Dedifferentiated amniotic fluid mesenchymal stem cell (primary cell): Measurements from ENCODE around the gene YPEL2.
"Not testable (repeated sequence)": the region's sequence is repeated elsewhere in the genome, so short reads cannot be mapped to it uniquely, and the experiment has no call there.

ENCODE experiments used
- DNase-seq: peaks from one replicate; pipeline ENCODE4 v3.0.0-alpha.2; 2016; ENCODE audit errors: extremely low spot score

The YPEL2 gene

DNA sequence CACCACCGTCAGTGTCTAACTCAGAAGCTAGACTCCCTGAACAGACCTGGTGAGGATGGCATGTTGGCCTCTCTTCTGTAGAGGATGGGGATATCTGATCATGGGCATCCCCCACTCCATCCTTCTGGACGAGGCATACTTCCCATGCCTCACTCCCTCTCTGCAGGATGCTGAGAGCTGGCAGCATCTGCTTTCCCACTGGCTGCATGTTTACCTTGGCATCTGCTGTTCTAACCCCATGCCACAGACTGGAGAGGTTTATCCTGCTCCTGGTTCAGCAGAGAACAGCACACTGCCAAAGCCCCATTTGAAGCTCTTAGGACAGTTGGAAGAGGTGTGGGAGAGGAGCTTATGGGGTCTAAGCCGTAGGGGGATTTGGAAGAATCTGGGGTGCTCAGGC, 46.0 kb downstream of the YPEL2 start:
- no peak for DNase-seq

DNA sequence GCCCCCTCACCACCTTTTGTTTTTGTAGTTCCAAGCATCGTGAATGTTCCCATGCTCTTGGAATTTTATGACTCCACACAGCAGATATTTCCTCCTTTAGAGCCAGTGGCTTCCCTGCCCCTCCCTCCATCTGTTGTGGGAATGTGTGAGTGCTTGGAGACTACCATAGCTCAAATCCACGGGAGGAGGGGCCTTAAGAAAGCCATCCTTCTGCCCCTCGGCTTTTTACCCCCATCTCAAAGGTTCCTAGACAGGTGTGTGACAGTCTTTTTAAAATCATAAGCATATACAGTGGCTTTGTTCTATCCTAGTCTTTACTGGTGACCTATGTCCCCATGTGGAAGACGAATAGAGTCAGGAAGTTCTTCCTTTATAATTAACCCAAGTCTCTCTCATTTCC, 47.2 kb downstream of the YPEL2 start:
- DNase-seq: peak; percentile 68

DNA sequence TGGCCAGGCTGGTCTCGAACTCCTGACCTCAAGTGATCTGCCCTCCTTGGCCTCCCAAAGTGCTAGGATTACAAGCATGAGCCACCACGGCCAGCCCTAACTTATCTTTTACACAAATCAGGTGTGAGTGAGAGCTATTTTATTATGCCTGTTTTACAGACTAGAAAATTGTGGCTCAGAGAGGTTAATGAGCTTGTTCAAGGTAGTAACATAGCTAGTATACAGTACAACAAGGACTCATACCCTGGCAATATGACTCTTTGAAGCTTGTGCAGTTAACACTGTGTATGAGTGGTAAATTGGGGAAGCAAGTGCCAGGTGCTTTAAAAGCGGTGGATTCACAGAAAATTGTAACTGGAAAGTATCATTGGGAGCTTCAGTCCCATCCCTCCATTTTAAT, 49.0 kb downstream of the YPEL2 start:
- no peak for DNase-seq

- no peak for DNase-seq
Measured at GRCh38 chr17:59381716-59382570, 50.5 kb downstream of the YPEL2 start.

DNA sequence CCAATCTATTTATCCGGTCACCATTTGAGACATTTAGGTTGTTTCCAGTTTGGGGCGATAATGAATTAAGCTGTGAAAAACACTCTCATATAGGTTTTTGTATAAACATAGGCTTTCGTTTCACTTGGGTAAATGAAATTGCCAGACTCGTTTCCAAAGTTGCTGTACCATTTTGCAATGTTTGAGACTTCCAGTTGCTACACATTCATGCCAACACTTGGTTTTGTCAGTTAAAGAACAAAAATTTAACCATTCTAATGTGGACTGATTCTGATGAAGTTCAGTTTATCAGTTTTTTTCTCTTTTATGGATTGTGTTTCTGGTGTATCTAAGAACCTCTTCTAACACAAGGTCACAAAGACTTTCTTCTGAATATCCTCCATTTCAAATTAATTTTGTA, 52.4 kb downstream of the YPEL2 start:
- no peak for DNase-seq

GRCh38 chr17:59387351-59388068, 56.1 kb downstream of the YPEL2 start:
- no peak for DNase-seq

DNA sequence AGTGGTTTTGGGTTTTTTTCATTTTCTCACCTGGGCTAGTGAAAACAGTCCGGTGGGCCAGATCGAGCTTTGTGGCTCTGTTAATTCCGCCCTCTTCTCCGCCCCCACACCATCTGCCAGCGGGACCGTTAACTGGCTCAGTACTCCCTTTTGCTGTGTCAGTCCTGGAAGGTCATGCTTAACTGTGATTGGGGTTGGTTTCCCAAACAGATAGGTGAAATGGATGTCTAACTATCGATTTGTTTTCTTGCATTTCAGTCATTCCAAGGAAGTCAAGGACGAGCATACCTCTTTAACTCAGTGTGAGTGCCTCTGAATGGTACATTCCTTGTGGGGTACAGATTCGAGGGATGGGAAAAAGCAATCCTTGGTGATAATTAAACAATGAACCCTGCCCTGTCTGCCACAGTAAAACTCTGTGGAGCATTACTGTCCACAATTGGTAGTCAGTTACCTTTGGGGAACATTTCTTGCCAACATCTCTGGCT, 56.7 kb downstream of the YPEL2 start:
- no peak for DNase-seq

GRCh38 chr17:59389066-59389465, 57.6 kb downstream of the YPEL2 start:
- no peak for DNase-seq

DNA sequence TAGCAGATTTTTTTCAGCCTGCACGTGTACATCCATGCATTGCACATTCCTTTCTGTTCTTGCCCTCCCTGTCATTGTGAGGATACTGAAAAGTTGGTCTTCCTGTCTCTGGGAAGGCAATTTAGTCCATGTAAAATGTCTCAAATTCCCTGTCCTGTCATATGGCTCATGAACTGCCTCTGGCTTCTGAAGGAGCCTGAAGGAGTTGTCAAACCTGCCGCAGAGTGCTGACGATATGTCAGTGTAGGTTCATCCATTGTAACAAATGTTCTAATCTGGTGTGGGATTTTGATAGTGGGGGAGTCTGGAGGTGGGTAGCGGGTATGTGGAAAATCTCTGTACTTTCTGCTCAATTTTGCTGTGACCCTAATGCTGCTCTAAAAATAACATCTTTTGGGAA, 59.6 kb downstream of the YPEL2 start:
- DNase-seq: no peak

DNA sequence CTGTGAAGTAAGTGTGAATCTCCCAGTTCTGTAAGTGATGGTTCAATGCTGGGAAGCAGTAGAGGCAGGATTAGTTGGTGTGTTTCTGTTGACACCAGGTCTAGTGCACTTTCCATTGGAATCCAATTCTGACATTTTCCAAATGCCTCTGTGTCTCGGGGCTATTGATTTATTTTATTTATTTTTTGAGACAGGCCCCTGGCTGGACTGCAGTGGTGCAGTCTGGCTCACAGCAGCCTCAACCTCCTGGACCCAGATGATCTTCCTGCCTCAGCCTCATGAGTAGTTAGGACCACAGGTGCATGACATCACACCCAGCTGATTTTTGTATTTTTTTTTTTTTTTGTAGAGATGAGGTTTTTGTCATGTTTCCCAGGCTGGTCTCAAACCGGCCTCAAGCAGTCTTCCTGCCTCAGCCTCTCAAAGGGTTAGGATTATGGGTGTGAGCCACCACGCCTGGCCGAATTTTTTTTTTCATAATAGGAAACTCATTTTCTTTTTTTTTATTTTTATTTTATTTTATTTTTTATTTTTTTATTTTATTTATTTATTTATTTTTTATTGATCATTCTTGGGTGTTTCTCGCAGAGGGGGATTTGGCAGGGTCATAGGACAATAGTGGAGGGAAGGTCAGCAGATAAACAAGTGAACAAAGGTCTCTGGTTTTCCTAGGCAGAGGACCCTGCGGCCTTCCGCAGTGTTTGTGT, 61.7 kb downstream of the YPEL2 start:
- no peak for DNase-seq

- not testable (repeated sequence) for DNase-seq
Measured at GRCh38 chr17:59393742-59394410, 62.4 kb downstream of the YPEL2 start.

DNA sequence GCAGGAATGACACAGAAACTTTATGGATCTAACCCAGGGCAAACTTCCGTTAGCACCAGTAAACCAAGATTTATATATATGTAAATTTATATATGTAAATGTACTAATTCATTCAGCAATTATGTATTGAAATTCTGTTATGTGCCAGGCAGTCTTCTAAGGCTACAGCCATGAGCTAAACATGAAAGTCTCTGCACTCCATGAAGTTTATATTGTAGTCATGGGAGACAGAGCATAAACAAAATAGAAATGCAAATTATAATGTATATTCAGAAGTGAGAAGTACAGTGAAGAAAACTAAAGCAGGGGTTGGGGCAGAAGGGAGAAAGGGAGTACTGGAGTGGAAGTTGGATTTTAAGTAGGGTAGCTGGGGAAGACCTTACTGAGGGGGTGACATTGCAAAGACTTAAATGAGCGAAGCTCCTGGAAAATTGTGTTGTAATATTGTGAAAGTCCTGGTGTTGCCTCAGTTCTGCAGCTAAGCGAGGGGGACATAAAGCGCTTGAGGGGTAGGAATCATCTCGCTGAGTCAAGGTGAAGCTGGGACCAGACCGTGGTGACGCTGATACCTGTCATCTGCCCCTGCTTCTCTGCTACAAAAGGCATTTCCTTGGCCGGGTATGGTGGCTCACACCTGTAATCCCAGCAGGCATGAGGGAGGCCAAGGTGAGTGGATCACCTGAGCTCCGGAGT, 64.8 kb downstream of the YPEL2 start:
- DNase-seq: no peak

DNA sequence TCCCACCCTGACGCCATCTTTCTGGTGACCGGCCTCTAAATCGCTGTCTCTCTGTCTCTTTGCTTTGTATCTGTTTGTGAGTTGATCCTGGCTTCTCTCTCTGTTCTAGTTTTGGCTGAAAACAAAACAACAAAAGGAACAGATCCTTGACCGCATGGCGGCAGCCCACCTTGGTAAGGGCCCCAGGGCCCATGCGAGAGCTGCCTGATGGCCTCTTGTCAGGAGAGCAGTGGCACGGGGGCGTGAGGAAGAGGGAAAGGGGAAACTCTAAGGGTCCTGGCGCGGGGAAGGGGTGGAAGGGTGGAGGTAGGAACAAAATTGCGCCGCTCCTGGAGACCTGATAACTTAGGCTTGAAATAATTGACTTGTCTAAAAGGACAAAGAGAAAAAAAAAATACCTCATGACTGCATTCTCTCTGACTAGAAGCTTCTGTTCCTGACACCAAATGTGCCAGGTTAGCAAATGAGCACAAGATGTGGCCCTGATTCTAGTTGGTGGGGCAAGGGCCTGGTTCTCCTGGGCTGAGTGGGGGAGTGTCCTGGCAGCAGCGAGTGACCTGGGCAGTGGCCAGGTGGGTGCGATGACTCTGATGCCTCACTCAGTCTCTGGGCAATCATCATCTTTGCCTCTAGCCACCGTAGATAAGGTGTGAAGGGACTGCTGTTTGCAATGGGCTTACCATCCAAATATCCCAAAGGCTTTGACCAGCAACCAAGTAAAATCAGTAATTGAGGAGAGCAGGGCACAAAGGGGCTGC, 66.0 kb downstream of the YPEL2 start:
- no peak for DNase-seq

DNA sequence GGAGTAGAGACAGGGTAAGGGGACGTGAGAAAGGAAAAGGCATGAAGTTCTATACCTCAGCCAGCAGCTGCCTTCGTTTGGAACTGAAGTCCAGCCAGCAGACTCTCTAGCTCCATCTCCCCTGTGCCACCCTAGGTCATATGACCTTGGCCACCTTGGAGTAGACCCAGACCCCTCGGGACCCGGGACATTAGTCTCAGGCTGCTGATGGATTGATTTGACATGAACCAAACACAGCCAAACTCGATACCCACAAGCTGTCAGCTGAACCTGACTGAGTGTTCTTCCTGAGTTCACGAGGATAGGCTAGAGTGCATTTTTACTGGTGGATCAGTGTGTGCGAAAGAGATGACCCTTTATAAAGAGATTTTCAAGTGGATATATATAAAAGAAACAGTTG, 68.5 kb downstream of the YPEL2 start:
- no peak for DNase-seq

GRCh38 chr17:59400858-59401257, 69.4 kb downstream of the YPEL2 start:
- no peak for DNase-seq

DNA sequence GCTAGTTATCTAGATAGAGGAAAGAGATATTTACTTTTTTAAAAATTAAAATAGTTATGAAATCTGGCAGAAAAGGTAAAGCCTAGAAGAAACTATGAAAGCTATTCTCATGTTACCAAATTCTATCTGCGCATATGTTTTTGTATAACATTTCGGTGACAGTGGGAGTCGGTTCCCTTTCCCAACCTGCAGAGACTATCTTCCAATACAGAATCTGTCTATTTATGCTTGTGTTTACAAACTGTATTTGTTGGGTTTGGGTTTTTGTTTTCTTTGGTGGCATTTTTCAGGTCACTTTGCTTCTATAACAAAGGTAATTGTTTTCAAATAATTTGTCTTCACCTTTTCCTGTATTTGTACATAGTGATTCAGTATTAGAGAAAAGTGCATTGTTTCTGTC, 69.8 kb downstream of the YPEL2 start:
- DNase-seq: no peak

DNA sequence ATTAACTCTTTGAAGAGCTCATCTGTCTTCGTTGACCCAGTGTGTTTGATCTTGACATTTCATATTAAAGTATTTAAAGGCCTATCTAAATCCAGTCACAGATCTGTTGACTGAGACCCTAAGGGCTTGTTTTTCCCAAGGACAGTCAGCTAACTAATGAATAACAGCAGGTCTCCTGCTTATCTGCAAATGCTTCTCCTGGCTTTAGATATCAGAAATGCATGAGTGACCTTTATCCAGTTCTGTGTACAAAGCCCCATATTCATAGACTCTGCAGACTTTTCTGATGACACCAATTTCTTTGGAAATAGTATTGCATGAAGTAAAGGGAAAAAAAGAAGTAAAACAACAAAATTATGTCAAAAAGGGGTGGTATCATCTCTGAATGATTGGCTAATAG, 70.3 kb downstream of the YPEL2 start:
- no peak for DNase-seq

DNA sequence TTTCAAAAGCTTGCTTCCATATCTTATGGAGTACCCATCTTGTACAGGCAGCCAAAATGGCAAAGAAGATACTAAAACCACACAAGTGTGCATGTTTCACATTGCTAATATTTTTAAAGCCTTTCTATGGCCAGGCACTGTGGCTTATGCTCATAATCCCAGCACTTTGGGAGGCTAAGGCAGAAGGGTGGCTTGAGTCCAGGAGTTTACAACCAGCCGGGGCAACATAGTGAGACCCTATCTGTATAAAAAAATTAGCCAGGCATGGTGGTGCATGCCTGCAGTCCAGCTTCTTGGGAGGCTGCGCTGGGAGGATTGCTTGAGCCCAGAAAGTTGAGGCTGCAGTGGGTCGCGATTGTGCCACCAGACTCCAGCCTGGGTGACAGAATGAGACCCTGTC, 71.3 kb downstream of the YPEL2 start:
- DNase-seq: no peak

DNA sequence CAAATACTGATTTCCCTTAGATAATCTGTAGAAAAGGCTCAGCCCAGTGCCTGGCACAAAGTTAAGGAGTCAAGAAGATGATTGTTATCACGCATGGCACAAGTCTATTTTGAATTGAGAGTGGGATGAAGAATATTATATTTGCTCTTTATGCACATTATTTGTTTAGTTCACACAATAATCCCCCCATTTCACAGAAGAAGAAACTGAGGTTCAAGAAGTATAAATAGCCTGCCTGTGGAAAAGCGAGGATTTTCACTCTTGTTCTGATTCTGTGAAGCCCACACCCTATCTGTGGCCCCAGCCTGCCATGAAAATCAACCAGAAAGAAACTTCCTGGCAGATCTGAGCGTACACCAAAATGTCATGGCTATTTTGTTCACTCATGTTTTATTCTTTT, 73.0 kb downstream of the YPEL2 start:
- DNase-seq: no peak

GRCh38 chr17:59405944-59406705, 74.7 kb downstream of the YPEL2 start:
- DNase-seq: no peak
